Nucleus accumbens (tissue), 56 donors: ENCODE measurements around the gene EPS15.

Experiments
- DNase-seq, 56 donors: peaks; one replicate each; lab custom pipeline; 2025; lab: John Stamatoyannopoulos, UW

EPS15 gene

GRCh38 chr1:51304360-51304759 lies 214.7 kb downstream of the EPS15 start:
- DNase-seq, result no peak
